ENCODE measurements around the gene TMEM101.

DNA sequence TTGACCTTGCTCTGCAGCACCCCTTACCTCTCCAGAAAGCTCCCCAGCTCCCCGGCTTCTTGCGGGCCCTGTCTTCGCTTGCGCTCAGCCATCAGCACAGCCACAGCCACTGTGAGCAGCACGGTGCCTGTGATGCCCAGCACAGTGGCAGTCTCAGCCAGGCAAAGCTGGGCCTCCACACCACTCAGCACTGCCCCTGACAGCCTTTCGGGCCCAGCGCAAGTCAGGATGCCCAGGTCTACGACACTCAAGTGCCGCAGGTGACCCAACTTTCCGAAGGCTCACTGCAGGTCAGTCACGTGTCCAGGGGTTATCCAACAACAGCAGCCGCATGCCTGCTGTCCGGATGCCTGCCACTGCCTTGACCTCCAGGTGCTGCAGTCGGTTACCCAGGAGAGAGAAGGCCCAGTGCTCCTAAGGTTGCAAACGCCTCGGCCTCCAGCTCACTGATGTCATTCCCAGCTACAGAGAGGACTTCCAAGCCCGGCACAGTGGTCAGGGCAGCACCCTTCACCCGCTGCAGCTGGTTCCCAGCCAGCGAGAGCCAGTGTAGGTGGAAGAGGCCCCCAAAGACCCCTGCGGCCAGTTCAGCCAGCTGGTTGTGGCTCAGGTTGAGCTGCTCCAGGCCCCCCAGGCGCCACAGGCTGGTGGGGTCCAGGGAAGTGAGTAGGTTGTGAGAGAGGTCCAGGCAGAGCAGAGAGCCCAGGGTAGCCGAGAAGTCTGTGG is 8.9 kb upstream of the TMEM101 start:
- TF ChIP-seq HDGF (IDR thresholded peaks at IDR 0.05; ENCODE audit: borderline replicate concordance) (no peak), SP1 (IDR thresholded peaks at IDR 0.05) (no peak), FOXK2 (IDR thresholded peaks at IDR 0.05) (no peak), L3MBTL2 (conservative IDR thresholded peaks at IDR 0.05) (no peak), FOXM1 (IDR thresholded peaks at IDR 0.05; ENCODE audit: borderline replicate concordance) (no peak), NFRKB (IDR thresholded peaks at IDR 0.05) (no peak)

Data from HEK293T (cell line).